NCI-H226 (cell line): ENCODE results near the gene AJM1.

Experiments
- DNase-seq: peaks from one replicate; pipeline ENCODE4 v3.0.0-alpha.2; 2015

Gene AJM1

GRCh38 chr9:136808075-136808805 lies 34.0 kb upstream of the AJM1 start:
- DNase-seq = no peak

GRCh38 chr9:136808806-136809158 lies 33.5 kb upstream of the AJM1 start:
- no peak for DNase-seq

- no peak for DNase-seq
These were observed 27.4 kb upstream of the AJM1 start for GRCh38 chr9:136814725-136815421.

- no peak for DNase-seq
These were observed 26.9 kb upstream of the AJM1 start for GRCh38 chr9:136815422-136815782.

GRCh38 chr9:136820971-136821825 lies 21.1 kb upstream of the AJM1 start:
- no peak for DNase-seq

- DNase-seq = no peak
These were observed 20.3 kb upstream of the AJM1 start for GRCh38 chr9:136821826-136822544.

- DNase-seq = no peak
These were observed 18.9 kb upstream of the AJM1 start for GRCh38 chr9:136823136-136824046.

- no peak for DNase-seq
These were observed 17.6 kb upstream of the AJM1 start for GRCh38 chr9:136824496-136825225.

- no peak for DNase-seq
These were observed 16.7 kb upstream of the AJM1 start for GRCh38 chr9:136825295-136826187.

GRCh38 chr9:136826188-136826541 lies 16.1 kb upstream of the AJM1 start:
- no peak for DNase-seq

- DNase-seq = no peak
These were observed 15.3 kb upstream of the AJM1 start for GRCh38 chr9:136826703-136827582.

- DNase-seq = no peak
These were observed 14.3 kb upstream of the AJM1 start for GRCh38 chr9:136827794-136828473.

GRCh38 chr9:136828474-136829140 lies 13.7 kb upstream of the AJM1 start:
- no peak for DNase-seq

- no peak for DNase-seq
These were observed 12.9 kb upstream of the AJM1 start for GRCh38 chr9:136829412-136829811.

GRCh38 chr9:136829981-136830885 lies 12.0 kb upstream of the AJM1 start:
- no peak for DNase-seq

GRCh38 chr9:136831002-136831719 lies 11.1 kb upstream of the AJM1 start:
- DNase-seq = no peak
